Loucy (cell line): Measurements from ENCODE around the gene WDR35.

Experiments used
- EZH2phosphoT487 ChIP-seq: fragments of 200-600 bp; IDR thresholded peaks from 2 replicates; pipeline ENCODE4 v1.6.1; 2018; ENCODE audit warnings: antibody characterized with exemption, mild to moderate bottlenecking, moderate library complexity, borderline replicate concordance
- TF ChIP-seq, protein P1 (sequence below): fragments of 200-600 bp; sonication (generic); conservative IDR thresholded peaks from 2 replicates; pipeline ENCODE4 v1.5.1; 2014; ENCODE audit warnings: mild to moderate bottlenecking, antibody characterized with exemption, low read length

DNA sequence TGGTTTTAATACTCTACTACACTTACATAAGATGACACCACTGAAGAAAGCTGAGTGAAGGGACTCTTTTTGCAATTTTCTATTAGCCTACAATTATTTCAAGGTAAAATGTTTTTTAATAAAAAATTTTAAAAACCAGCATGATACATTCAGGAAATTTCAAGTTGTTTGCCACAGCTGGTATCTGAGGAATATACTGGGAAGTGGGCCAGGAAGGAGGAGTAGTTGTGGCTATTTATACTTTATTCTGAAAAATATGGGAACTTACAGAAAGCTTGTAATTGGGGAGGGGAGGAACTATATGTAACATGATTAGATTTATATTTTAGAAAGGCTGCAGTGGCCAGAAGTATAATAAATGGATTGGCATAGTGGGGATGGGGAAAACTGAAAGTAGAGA lies 40.8 kb downstream of the WDR35 start:
- TF ChIP-seq, protein P1, sequence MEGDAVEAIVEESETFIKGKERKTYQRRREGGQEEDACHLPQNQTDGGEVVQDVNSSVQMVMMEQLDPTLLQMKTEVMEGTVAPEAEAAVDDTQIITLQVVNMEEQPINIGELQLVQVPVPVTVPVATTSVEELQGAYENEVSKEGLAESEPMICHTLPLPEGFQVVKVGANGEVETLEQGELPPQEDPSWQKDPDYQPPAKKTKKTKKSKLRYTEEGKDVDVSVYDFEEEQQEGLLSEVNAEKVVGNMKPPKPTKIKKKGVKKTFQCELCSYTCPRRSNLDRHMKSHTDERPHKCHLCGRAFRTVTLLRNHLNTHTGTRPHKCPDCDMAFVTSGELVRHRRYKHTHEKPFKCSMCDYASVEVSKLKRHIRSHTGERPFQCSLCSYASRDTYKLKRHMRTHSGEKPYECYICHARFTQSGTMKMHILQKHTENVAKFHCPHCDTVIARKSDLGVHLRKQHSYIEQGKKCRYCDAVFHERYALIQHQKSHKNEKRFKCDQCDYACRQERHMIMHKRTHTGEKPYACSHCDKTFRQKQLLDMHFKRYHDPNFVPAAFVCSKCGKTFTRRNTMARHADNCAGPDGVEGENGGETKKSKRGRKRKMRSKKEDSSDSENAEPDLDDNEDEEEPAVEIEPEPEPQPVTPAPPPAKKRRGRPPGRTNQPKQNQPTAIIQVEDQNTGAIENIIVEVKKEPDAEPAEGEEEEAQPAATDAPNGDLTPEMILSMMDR = no peak
- TF ChIP-seq EZH2phosphoT487 = no peak
